ENCODE measurements around the gene DHCR24. TPM values are rescaled to one million over a fixed set of nuclear protein-coding genes. Genes with fewer than 3 reads are reported as not detected.

The DHCR24 gene
- total and polyA plus RNA-seq, 10 donors, result 7.0 to 370 (median 218) TPM

GRCh38 chr1:54839824-54840223, 47.2 kb downstream of the DHCR24 start:
- Histone ChIP-seq H3K27ac (no peak overlapping the region), H3K27me3 (replicated peaks in 1 of 7) (no peaks in the 10 kb centered on the region), H3K4me1 (no peaks in the 10 kb centered on the region), H3K36me3 (no peaks in the 10 kb centered on the region), H3K9me3 (peaks cover 0 to 5% (median 0%) of the 10 kb centered on the region in 8 donors), H3K4me3 (no peak overlapping the region)
- WGBS, 5 donors, result 45 to 87% (median 65%) methylated on average over 2 of the region's 2 CpGs
- intact Hi-C loops (cut with DNase I; ENCODE audit: low total_unique reads), result no loop called here
- no peak for TF ChIP-seq POLR2AphosphoS5 (IDR thresholded peaks at IDR 0.05)
- TF ChIP-seq, protein P1, sequence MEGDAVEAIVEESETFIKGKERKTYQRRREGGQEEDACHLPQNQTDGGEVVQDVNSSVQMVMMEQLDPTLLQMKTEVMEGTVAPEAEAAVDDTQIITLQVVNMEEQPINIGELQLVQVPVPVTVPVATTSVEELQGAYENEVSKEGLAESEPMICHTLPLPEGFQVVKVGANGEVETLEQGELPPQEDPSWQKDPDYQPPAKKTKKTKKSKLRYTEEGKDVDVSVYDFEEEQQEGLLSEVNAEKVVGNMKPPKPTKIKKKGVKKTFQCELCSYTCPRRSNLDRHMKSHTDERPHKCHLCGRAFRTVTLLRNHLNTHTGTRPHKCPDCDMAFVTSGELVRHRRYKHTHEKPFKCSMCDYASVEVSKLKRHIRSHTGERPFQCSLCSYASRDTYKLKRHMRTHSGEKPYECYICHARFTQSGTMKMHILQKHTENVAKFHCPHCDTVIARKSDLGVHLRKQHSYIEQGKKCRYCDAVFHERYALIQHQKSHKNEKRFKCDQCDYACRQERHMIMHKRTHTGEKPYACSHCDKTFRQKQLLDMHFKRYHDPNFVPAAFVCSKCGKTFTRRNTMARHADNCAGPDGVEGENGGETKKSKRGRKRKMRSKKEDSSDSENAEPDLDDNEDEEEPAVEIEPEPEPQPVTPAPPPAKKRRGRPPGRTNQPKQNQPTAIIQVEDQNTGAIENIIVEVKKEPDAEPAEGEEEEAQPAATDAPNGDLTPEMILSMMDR (IDR thresholded peaks at IDR 0.05 in 8 of 11, conservative IDR thresholded peaks at IDR 0.05 in 3 of 11), result no peak
- no peak for TF ChIP-seq POLR2A (IDR thresholded peaks at IDR 0.05)
- DNase-seq, result no peak

DNA sequence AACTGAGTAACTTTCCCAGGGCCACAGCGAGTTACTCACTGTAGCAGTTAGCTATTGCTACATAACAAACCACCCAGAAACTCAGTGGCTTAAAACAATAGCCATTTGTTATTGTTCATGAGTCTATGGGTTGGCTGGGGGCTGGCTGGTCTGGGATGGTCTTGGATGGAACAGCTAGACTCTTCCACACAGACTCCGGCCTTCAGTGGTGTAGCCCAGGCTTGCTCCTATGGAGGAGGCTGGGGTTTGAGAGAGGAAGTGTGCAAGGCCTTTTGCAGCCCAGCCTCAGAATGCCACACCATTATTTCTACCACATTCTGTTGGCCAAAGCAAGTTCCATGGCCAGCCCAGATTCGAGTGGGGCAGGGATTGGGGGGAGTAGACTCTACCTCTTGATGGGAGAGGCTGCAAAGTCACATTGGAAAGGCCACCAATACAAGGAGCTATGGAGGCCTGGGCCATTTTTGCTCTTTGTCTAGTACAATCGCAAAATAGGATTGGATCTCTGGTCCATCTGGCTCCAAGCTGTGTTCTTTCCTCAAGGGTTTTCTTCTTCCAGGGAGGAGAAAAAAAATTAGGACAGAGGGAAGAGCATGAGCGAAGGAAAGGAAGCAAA, 48.3 kb downstream of the DHCR24 start:
- peaks cover 0 to 5% (median 0%) of the 10 kb centered on the region in 8 donors for H3K9me3 ChIP-seq
- DNase-seq, result no peak
- TF ChIP-seq POLR2AphosphoS5 (IDR thresholded peaks at IDR 0.05) (no peak), POLR2A (IDR thresholded peaks at IDR 0.05) (no peak)
- TF ChIP-seq, protein P1 (IDR thresholded peaks at IDR 0.05 in 8 of 11, conservative IDR thresholded peaks at IDR 0.05 in 3 of 11), result no peak
- H3K36me3 ChIP-seq, result no peaks in the 10 kb centered on the region
- intact Hi-C loops (cut with DNase I; ENCODE audit: low total_unique reads), result no loop called here
- H3K4me3 ChIP-seq, result no peak overlapping the region
- H3K27me3 ChIP-seq (replicated peaks in 1 of 7), result no peaks in the 10 kb centered on the region
- WGBS, 5 donors, result 83 to 87% (median 84%) methylated on average over 5 of the region's 5 CpGs
- H3K27ac ChIP-seq, result no peak overlapping the region
- no peaks in the 10 kb centered on the region for H3K4me1 ChIP-seq

- Histone ChIP-seq H3K4me3 (no peak overlapping the region), H3K4me1 (no peaks in the 10 kb centered on the region), H3K9me3 (no peaks in the 10 kb centered on the region), H3K36me3 (no peaks in the 10 kb centered on the region), H3K27ac (no peak overlapping the region), H3K27me3 (replicated peaks in 1 of 7) (no peaks in the 10 kb centered on the region)
- intact Hi-C loops (cut with DNase I; ENCODE audit: low total_unique reads), result no loop called here
- TF ChIP-seq, protein P1 (IDR thresholded peaks at IDR 0.05 in 8 of 11, conservative IDR thresholded peaks at IDR 0.05 in 3 of 11), result no peak
- TF ChIP-seq POLR2A (IDR thresholded peaks at IDR 0.05) (no peak), POLR2AphosphoS5 (IDR thresholded peaks at IDR 0.05) (no peak)
- no peak for DNase-seq
- 64 to 71% (median 66%) methylated on average over 4 to 6 of the region's 6 CpGs for WGBS, 5 donors
Observed at GRCh38 chr1:54837002-54837853, 49.8 kb downstream of the DHCR24 start.

- no peaks in the 10 kb centered on the region for H3K4me1 ChIP-seq
- H3K4me3 ChIP-seq, result no peak overlapping the region
- no peak for TF ChIP-seq POLR2A (IDR thresholded peaks at IDR 0.05)
- no peak for TF ChIP-seq POLR2AphosphoS5 (IDR thresholded peaks at IDR 0.05)
- TF ChIP-seq, protein P1 (IDR thresholded peaks at IDR 0.05 in 8 of 11, conservative IDR thresholded peaks at IDR 0.05 in 3 of 11), result no peak
- DNase-seq, result no peak
- intact Hi-C loops (cut with DNase I; ENCODE audit: low total_unique reads), result no loop called here
- H3K27ac ChIP-seq, result no peak overlapping the region
- H3K27me3 ChIP-seq (replicated peaks in 1 of 7), result no peaks in the 10 kb centered on the region
- peaks cover 0 to 5% (median 4%) of the 10 kb centered on the region in 8 donors for H3K9me3 ChIP-seq
- H3K36me3 ChIP-seq, result no peaks in the 10 kb centered on the region
- WGBS, 5 donors, result 81 to 95% (median 88%) methylated on average over 8 of the region's 8 CpGs
Observed at GRCh38 chr1:54836594-54836993, 50.4 kb downstream of the DHCR24 start.

Measured in spleen (tissue), 11 donors.